ENCODE measurements around the gene DNM3.

Gene DNM3

GRCh38 chr1:171931752-171932151 is 90.5 kb downstream of the DNM3 start:
- Histone ChIP-seq H3K4me1 (ENCODE audit: control insufficient read depth, insufficient read depth, low read length) (no peaks in the 10 kb centered on the region), H3K9me3 (ENCODE audit: control insufficient read depth, low read length) (no peaks in the 10 kb centered on the region), H3K4me3 (ENCODE audit: low read length) (no peak overlapping the region), H3K36me3 (ENCODE audit: control insufficient read depth, insufficient read depth, low read length, severe bottlenecking) (no peaks in the 10 kb centered on the region), H3K9ac (ENCODE audit: low read length) (no peak overlapping the region), H3K27me3 (replicated peaks; ENCODE audit: control insufficient read depth, insufficient read depth, low read length) (no peaks in the 10 kb centered on the region)
- DNase-seq (ENCODE audit: low read depth): no peak

GRCh38 chr1:171934664-171935063 is 93.4 kb downstream of the DNM3 start:
- Histone ChIP-seq H3K4me1 (ENCODE audit: control insufficient read depth, insufficient read depth, low read length) (no peaks in the 10 kb centered on the region), H3K9me3 (ENCODE audit: control insufficient read depth, low read length) (no peaks in the 10 kb centered on the region), H3K9ac (ENCODE audit: low read length) (no peak overlapping the region), H3K27me3 (replicated peaks; ENCODE audit: control insufficient read depth, insufficient read depth, low read length) (no peaks in the 10 kb centered on the region), H3K36me3 (ENCODE audit: control insufficient read depth, insufficient read depth, low read length, severe bottlenecking) (no peaks in the 10 kb centered on the region), H3K4me3 (ENCODE audit: low read length) (no peak overlapping the region)
- no peak for DNase-seq (ENCODE audit: low read depth)

- H3K4me1 ChIP-seq (ENCODE audit: control insufficient read depth, insufficient read depth, low read length): peaks cover 3% of the 10 kb centered on the region
- no peak for DNase-seq (ENCODE audit: low read depth)
Measured at GRCh38 chr1:171935086-171935485, 93.8 kb downstream of the DNM3 start.

GRCh38 chr1:171935664-171936063 is 94.4 kb downstream of the DNM3 start:
- Histone ChIP-seq H3K9me3 (ENCODE audit: control insufficient read depth, low read length) (no peaks in the 10 kb centered on the region), H3K4me1 (ENCODE audit: control insufficient read depth, insufficient read depth, low read length) (peaks cover 9% of the 10 kb centered on the region), H3K4me3 (ENCODE audit: low read length) (no peak overlapping the region), H3K9ac (ENCODE audit: low read length) (no peak overlapping the region), H3K27me3 (replicated peaks; ENCODE audit: control insufficient read depth, insufficient read depth, low read length) (no peaks in the 10 kb centered on the region), H3K36me3 (ENCODE audit: control insufficient read depth, insufficient read depth, low read length, severe bottlenecking) (no peaks in the 10 kb centered on the region)
- no peak for DNase-seq (ENCODE audit: low read depth)

More at GRCh38 chr1:171935086-171935485, 93.8 kb downstream of the DNM3 start:
- no peaks in the 10 kb centered on the region for H3K27me3 ChIP-seq (replicated peaks; ENCODE audit: control insufficient read depth, insufficient read depth, low read length)
- H3K36me3 ChIP-seq (ENCODE audit: control insufficient read depth, insufficient read depth, low read length, severe bottlenecking): no peaks in the 10 kb centered on the region
- H3K9ac ChIP-seq (ENCODE audit: low read length): no peak overlapping the region
- H3K4me3 ChIP-seq (ENCODE audit: low read length): no peak overlapping the region
- H3K9me3 ChIP-seq (ENCODE audit: control insufficient read depth, low read length): no peaks in the 10 kb centered on the region

GRCh38 chr1:171937938-171938337 is 96.6 kb downstream of the DNM3 start:
- Histone ChIP-seq H3K9me3 (ENCODE audit: control insufficient read depth, low read length) (no peaks in the 10 kb centered on the region), H3K4me3 (ENCODE audit: low read length) (no peak overlapping the region)
- no peak for DNase-seq (ENCODE audit: low read depth)

GRCh38 chr1:171939740-171940139 is 98.4 kb downstream of the DNM3 start:
- no peaks in the 10 kb centered on the region for H3K27me3 ChIP-seq (replicated peaks; ENCODE audit: control insufficient read depth, insufficient read depth, low read length)
- DNase-seq (ENCODE audit: low read depth): no peak
- H3K4me3 ChIP-seq (ENCODE audit: low read length): no peak overlapping the region
- H3K9me3 ChIP-seq (ENCODE audit: control insufficient read depth, low read length): no peaks in the 10 kb centered on the region
- H3K36me3 ChIP-seq (ENCODE audit: control insufficient read depth, insufficient read depth, low read length, severe bottlenecking): no peaks in the 10 kb centered on the region
- H3K9ac ChIP-seq (ENCODE audit: low read length): no peak overlapping the region
- peaks cover 10% of the 10 kb centered on the region for H3K4me1 ChIP-seq (ENCODE audit: control insufficient read depth, insufficient read depth, low read length)

More at GRCh38 chr1:171937938-171938337, 96.6 kb downstream of the DNM3 start:
- H3K36me3 ChIP-seq (ENCODE audit: control insufficient read depth, insufficient read depth, low read length, severe bottlenecking): no peaks in the 10 kb centered on the region
- peaks cover 10% of the 10 kb centered on the region for H3K4me1 ChIP-seq (ENCODE audit: control insufficient read depth, insufficient read depth, low read length)
- no peak overlapping the region for H3K9ac ChIP-seq (ENCODE audit: low read length)
- no peaks in the 10 kb centered on the region for H3K27me3 ChIP-seq (replicated peaks; ENCODE audit: control insufficient read depth, insufficient read depth, low read length)

GRCh38 chr1:171940368-171940767 is 99.1 kb downstream of the DNM3 start:
- H3K36me3 ChIP-seq (ENCODE audit: control insufficient read depth, insufficient read depth, low read length, severe bottlenecking): no peaks in the 10 kb centered on the region
- no peak overlapping the region for H3K9ac ChIP-seq (ENCODE audit: low read length)
- no peaks in the 10 kb centered on the region for H3K27me3 ChIP-seq (replicated peaks; ENCODE audit: control insufficient read depth, insufficient read depth, low read length)
- H3K9me3 ChIP-seq (ENCODE audit: control insufficient read depth, low read length): no peaks in the 10 kb centered on the region
- H3K4me3 ChIP-seq (ENCODE audit: low read length): no peak overlapping the region
- peak; percentile 79 for DNase-seq (ENCODE audit: low read depth)
- H3K4me1 ChIP-seq (ENCODE audit: control insufficient read depth, insufficient read depth, low read length): peaks cover 10% of the 10 kb centered on the region

GRCh38 chr1:171941920-171942319 is 100.6 kb downstream of the DNM3 start:
- H3K4me1 ChIP-seq (ENCODE audit: control insufficient read depth, insufficient read depth, low read length): peaks cover 10% of the 10 kb centered on the region
- DNase-seq (ENCODE audit: low read depth): no peak
- H3K4me3 ChIP-seq (ENCODE audit: low read length): no peak overlapping the region
- H3K36me3 ChIP-seq (ENCODE audit: control insufficient read depth, insufficient read depth, low read length, severe bottlenecking): no peaks in the 10 kb centered on the region
- H3K27me3 ChIP-seq (replicated peaks; ENCODE audit: control insufficient read depth, insufficient read depth, low read length): no peaks in the 10 kb centered on the region
- H3K9me3 ChIP-seq (ENCODE audit: control insufficient read depth, low read length): no peaks in the 10 kb centered on the region
- H3K9ac ChIP-seq (ENCODE audit: low read length): no peak overlapping the region

GRCh38 chr1:171943973-171944561 is 102.8 kb downstream of the DNM3 start:
- Histone ChIP-seq H3K4me1 (ENCODE audit: control insufficient read depth, insufficient read depth, low read length) (peaks cover 10% of the 10 kb centered on the region), H3K9me3 (ENCODE audit: control insufficient read depth, low read length) (no peaks in the 10 kb centered on the region), H3K9ac (ENCODE audit: low read length) (no peak overlapping the region), H3K4me3 (ENCODE audit: low read length) (no peak overlapping the region), H3K36me3 (ENCODE audit: control insufficient read depth, insufficient read depth, low read length, severe bottlenecking) (no peaks in the 10 kb centered on the region), H3K27me3 (replicated peaks; ENCODE audit: control insufficient read depth, insufficient read depth, low read length) (no peaks in the 10 kb centered on the region)
- no peak for DNase-seq (ENCODE audit: low read depth)

GRCh38 chr1:171948511-171948910 is 107.2 kb downstream of the DNM3 start:
- no peaks in the 10 kb centered on the region for H3K36me3 ChIP-seq (ENCODE audit: control insufficient read depth, insufficient read depth, low read length, severe bottlenecking)
- no peaks in the 10 kb centered on the region for H3K4me1 ChIP-seq (ENCODE audit: control insufficient read depth, insufficient read depth, low read length)
- DNase-seq (ENCODE audit: low read depth): peak; percentile 12
- H3K4me3 ChIP-seq (ENCODE audit: low read length): no peak overlapping the region
- H3K27me3 ChIP-seq (replicated peaks; ENCODE audit: control insufficient read depth, insufficient read depth, low read length): no peaks in the 10 kb centered on the region
- H3K9me3 ChIP-seq (ENCODE audit: control insufficient read depth, low read length): no peaks in the 10 kb centered on the region
- no peak overlapping the region for H3K9ac ChIP-seq (ENCODE audit: low read length)

GRCh38 chr1:171949316-171949715 is 108.0 kb downstream of the DNM3 start:
- Histone ChIP-seq H3K4me1 (ENCODE audit: control insufficient read depth, insufficient read depth, low read length) (no peaks in the 10 kb centered on the region), H3K9me3 (ENCODE audit: control insufficient read depth, low read length) (no peaks in the 10 kb centered on the region), H3K36me3 (ENCODE audit: control insufficient read depth, insufficient read depth, low read length, severe bottlenecking) (no peaks in the 10 kb centered on the region), H3K27me3 (replicated peaks; ENCODE audit: control insufficient read depth, insufficient read depth, low read length) (no peaks in the 10 kb centered on the region), H3K4me3 (ENCODE audit: low read length) (no peak overlapping the region), H3K9ac (ENCODE audit: low read length) (no peak overlapping the region)
- no peak for DNase-seq (ENCODE audit: low read depth)

- Histone ChIP-seq H3K9me3 (ENCODE audit: control insufficient read depth, low read length) (no peaks in the 10 kb centered on the region), H3K4me1 (ENCODE audit: control insufficient read depth, insufficient read depth, low read length) (no peaks in the 10 kb centered on the region), H3K36me3 (ENCODE audit: control insufficient read depth, insufficient read depth, low read length, severe bottlenecking) (no peaks in the 10 kb centered on the region), H3K9ac (ENCODE audit: low read length) (no peak overlapping the region), H3K27me3 (replicated peaks; ENCODE audit: control insufficient read depth, insufficient read depth, low read length) (no peaks in the 10 kb centered on the region), H3K4me3 (ENCODE audit: low read length) (no peak overlapping the region)
- DNase-seq (ENCODE audit: low read depth): no peak
Measured at GRCh38 chr1:171953835-171954234, 112.5 kb downstream of the DNM3 start.

All from adipocyte (in vitro differentiated cells).